ENCODE data around the gene RPL35A. TPM values are rescaled to one million over a fixed set of nuclear protein-coding genes. Genes with fewer than 3 reads are reported as not detected.

The RPL35A gene
- total RNA-seq, 1 experiment from 2014 or later: 1,563 TPM

DNA sequence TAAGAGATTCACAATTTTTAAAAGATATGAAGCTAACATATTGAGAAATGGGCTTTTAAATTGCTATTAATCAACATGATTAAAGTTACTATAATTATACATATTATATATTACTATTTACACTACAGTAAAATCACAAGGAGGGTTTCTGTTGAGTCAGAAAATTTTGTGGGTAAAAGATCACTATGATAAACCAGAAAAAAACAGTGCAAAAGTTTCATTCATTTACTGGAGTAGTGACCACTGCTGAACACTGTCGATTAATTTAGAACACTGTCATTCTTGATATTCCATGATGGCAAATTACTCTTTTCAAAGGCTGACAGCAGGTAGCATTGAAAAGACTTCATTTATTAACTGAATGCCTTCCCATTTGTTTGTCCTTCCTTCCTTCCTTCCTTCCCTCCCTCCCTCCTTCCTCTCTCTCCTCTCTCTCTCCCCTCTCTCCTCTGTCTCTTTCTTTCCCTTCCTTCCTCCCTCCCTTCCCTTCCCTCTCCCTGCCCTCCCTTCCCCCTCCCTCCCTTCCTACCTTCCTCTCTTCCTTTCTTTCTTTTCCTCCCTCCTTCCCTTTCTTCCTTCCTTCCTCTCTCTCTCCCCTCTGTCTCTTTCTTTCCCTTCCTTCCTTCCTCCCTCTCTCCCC is 9.1 kb upstream of the RPL35A start:
- TF ChIP-seq, protein P1, sequence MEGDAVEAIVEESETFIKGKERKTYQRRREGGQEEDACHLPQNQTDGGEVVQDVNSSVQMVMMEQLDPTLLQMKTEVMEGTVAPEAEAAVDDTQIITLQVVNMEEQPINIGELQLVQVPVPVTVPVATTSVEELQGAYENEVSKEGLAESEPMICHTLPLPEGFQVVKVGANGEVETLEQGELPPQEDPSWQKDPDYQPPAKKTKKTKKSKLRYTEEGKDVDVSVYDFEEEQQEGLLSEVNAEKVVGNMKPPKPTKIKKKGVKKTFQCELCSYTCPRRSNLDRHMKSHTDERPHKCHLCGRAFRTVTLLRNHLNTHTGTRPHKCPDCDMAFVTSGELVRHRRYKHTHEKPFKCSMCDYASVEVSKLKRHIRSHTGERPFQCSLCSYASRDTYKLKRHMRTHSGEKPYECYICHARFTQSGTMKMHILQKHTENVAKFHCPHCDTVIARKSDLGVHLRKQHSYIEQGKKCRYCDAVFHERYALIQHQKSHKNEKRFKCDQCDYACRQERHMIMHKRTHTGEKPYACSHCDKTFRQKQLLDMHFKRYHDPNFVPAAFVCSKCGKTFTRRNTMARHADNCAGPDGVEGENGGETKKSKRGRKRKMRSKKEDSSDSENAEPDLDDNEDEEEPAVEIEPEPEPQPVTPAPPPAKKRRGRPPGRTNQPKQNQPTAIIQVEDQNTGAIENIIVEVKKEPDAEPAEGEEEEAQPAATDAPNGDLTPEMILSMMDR (conservative IDR thresholded peaks at IDR 0.05): no peak
- no peak overlapping the region for H3K56ac ChIP-seq (ENCODE audit: insufficient read length, low read depth, low read length)
- no peak overlapping the region for H3T11ph ChIP-seq (ENCODE audit: low read length)
- WGBS (ENCODE audit: extremely low coverage, insufficient read length, low lambda C conversion rate): no CpG with 5 or more reads among the region's 1 CpG
- H3K18ac ChIP-seq (ENCODE audit: insufficient read length, low read depth, low read length): no peak overlapping the region
- no peak overlapping the region for H3K27ac ChIP-seq (ENCODE audit: insufficient read length, low read depth, low read length)
- Mint-ChIP-seq H3K4me1 (peaks cover 6 to 8% of the 10 kb centered on the region in 2 experiments), H3K27ac (no peak overlapping the region), H3K4me3 (no peak overlapping the region), H3K9me3 (no peaks in the 10 kb centered on the region), H3K36me3 (ENCODE audit: insufficient read depth in 1 of 3, low read depth in 3 of 3) (peaks cover 0 to 4% (median 0%) of the 10 kb centered on the region in 3 experiments; a peak in 1 of 7 replicates), H3K27me3 (ENCODE audit: low read depth) (no peaks in the 10 kb centered on the region)
- H3K23me2 ChIP-seq (ENCODE audit: insufficient read length, low read depth, low read length, poor library complexity, severe bottlenecking): no peaks in the 10 kb centered on the region
- H2BK15ac ChIP-seq (ENCODE audit: low read depth, low read length): no peak overlapping the region
- no peaks in the 10 kb centered on the region for H3K27me3 ChIP-seq (ENCODE audit: insufficient read depth, low read length)
- no peak overlapping the region for H2AK5ac ChIP-seq (ENCODE audit: insufficient read length, low read length)
- no peak for DNase-seq
- H4K91ac ChIP-seq (ENCODE audit: insufficient read length, low read depth, low read length): no peak overlapping the region
- H4K5ac ChIP-seq (ENCODE audit: insufficient read length, low read depth, low read length): no peak overlapping the region
- no peaks in the 10 kb centered on the region for H4K20me1 ChIP-seq (ENCODE audit: control insufficient read depth, insufficient read depth, insufficient read length)
- H4K8ac ChIP-seq (replicated peaks; ENCODE audit: insufficient read length, low read depth, low read length): no peak overlapping the region
- no peak overlapping the region for H3K4me2 ChIP-seq (ENCODE audit: insufficient read depth, insufficient read length, low read length)
- no peak overlapping the region for H2BK12ac ChIP-seq (ENCODE audit: insufficient read length, low read depth, low read length)
- H3K4me1 ChIP-seq (ENCODE audit: insufficient read depth, low read length): no peaks in the 10 kb centered on the region
- no peaks in the 10 kb centered on the region for H3K79me1 ChIP-seq (ENCODE audit: insufficient read depth, low read depth, low read length, poor library complexity, severe bottlenecking)
- H3K14ac ChIP-seq (ENCODE audit: insufficient read depth, low read length): no peak overlapping the region
- H3K9ac ChIP-seq (ENCODE audit: extremely low read depth, insufficient read length, low read length): no peak overlapping the region
- no peak overlapping the region for H3K4ac ChIP-seq (ENCODE audit: low read depth, low read length)
- H3K9me3 ChIP-seq (ENCODE audit: control insufficient read depth, low read depth, low read length): no peaks in the 10 kb centered on the region
- H2BK20ac ChIP-seq (ENCODE audit: low read depth, low read length, poor library complexity, severe bottlenecking): no peak overlapping the region
- H2BK120ac ChIP-seq (ENCODE audit: low read depth, low read length, poor library complexity, severe bottlenecking): no peak overlapping the region
- H2BK5ac ChIP-seq (ENCODE audit: insufficient read length, low read length): no peak overlapping the region
- no peak overlapping the region for H2AFZ ChIP-seq (ENCODE audit: low read length)
- no peaks in the 10 kb centered on the region for H3K79me2 ChIP-seq (ENCODE audit: insufficient read depth, low read length)
- H3K23ac ChIP-seq (ENCODE audit: insufficient read length, low read depth, low read length): no peak overlapping the region
